GM13977 (cell line): ENCODE results near the gene FTSJ3.
"Not testable (repeated sequence)": the region's sequence is repeated elsewhere in the genome, so short reads cannot be mapped to it uniquely, and the experiment has no call there.

Source experiments
- DNase-seq: peaks from one replicate; pipeline ENCODE4 v3.0.0; 2012; ENCODE audit warnings: low spot score
- in situ Hi-C: fragments of 300-500 bp; cut with MboI; formaldehyde crosslinking; loops from one replicate; pipeline ENCODE4 v1.12.0; 2022; ENCODE audit warnings: low sequenced_read_pairs, low pct_unique_long_range_greater_than_20kb, mixed read lengths, inconsistent platforms; ENCODE audit not compliant: unreplicated experiment
- TF ChIP-seq, protein P1 (sequence below): IDR thresholded peaks from 2 replicates; pipeline ENCODE4 v1.5.1; 2012; ENCODE audit warnings: mild to moderate bottlenecking, control low read depth; ENCODE audit not compliant: insufficient read depth; ENCODE audit errors: extremely low read depth, missing control alignments

FTSJ3 gene

DNA sequence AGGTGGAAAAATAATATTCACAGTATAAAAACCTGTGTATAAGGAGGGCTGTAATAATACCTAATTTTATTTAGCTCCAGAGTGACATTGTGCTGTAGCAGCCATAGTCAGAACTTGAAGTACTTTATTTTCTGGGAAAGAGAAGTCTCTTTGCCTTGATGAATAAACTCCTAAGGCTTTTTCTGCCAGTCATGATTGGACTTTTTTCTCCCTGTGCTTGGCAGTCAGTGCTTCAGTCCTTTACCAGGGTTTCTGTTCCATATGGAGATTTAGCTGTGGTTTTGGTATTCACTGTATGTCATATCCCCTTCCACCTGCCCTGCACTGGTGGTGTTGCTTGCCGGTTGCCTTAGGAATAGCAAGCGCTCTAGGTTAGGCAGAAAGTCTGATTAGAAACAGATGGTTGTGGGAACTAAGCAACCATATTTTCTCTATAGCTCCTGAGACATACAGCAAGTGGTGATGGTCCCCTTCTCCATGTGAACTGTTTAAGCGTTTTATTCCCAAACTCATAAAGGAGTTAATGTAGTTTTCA, 28.8 kb downstream of the FTSJ3 start:
- TF ChIP-seq, protein P1, sequence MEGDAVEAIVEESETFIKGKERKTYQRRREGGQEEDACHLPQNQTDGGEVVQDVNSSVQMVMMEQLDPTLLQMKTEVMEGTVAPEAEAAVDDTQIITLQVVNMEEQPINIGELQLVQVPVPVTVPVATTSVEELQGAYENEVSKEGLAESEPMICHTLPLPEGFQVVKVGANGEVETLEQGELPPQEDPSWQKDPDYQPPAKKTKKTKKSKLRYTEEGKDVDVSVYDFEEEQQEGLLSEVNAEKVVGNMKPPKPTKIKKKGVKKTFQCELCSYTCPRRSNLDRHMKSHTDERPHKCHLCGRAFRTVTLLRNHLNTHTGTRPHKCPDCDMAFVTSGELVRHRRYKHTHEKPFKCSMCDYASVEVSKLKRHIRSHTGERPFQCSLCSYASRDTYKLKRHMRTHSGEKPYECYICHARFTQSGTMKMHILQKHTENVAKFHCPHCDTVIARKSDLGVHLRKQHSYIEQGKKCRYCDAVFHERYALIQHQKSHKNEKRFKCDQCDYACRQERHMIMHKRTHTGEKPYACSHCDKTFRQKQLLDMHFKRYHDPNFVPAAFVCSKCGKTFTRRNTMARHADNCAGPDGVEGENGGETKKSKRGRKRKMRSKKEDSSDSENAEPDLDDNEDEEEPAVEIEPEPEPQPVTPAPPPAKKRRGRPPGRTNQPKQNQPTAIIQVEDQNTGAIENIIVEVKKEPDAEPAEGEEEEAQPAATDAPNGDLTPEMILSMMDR = no peak
- no peak for DNase-seq
- in situ Hi-C loops = no loop called here

DNA sequence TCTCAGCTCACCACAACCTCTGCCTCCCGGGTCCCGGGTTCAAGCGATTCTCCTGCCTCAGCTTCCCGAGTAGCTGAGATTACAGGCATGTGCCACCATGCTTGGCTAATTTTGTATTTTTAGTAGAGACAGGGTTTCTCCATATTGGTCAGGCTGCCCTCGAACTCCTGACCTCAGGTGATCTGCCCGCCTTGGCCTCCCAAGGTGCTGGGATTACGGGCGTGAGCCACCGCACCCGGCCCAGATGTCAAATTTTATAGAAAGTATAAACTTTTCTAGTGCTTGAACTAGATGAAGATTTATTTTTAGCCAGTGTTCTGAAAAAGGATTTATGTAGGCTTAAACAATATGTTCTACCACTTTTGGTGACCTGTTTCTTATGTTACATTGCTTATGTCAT, 31.1 kb downstream of the FTSJ3 start:
- in situ Hi-C loops, DNase-seq: not testable (repeated sequence)

DNA sequence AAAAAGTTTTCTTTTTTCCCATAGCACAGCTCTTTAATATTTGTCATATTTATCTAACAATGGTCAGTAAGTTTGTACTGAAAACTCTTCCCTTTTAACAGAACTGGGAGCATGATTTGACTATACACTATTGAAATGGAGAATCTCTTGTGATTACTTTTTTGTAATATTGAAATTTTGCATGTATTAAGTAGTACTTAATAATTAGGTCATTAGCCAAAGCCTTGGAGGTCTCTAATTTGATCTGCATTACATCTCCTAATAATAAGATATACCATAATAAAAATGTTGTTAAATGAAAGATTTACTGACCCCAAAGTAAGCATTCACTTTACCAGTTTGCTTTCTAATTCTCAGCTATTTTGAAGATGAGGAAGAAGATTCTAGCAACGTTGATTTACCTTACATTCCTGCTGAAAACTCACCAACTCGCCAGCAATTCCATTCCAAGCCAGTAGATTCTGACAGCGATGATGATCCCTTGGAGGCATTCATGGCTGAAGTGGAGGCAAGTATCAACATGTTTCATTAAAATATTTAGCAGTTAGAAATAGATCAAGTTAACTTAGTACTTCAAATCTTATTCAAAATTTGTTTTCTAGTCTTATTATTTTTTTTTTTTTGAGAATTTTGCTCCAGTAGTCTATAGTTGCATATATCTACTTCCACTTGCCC, 35.3 kb downstream of the FTSJ3 start:
- no peak for DNase-seq
- TF ChIP-seq, protein P1 = no peak
- in situ Hi-C loops = no loop called here

DNA sequence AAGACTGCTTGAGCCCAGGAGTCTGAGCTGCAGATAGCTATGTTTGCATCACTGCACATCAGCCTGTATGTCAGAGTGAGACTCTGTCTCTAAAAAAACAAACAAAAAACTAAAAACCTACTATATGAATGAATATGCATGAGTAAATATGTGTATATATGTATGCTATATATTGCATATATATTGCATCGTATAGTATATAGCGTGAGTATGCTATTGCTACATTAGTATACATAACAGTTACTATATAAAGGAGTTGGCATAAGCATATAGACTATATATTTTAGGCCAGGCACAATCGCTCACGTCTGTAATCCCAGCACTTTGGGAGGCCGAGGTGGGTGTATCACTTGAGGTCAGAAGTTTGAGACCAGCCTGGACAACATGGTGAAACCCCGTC, 37.4 kb downstream of the FTSJ3 start:
- TF ChIP-seq, protein P1 = no peak
- DNase-seq = no peak
- in situ Hi-C loops = no loop called here

DNA sequence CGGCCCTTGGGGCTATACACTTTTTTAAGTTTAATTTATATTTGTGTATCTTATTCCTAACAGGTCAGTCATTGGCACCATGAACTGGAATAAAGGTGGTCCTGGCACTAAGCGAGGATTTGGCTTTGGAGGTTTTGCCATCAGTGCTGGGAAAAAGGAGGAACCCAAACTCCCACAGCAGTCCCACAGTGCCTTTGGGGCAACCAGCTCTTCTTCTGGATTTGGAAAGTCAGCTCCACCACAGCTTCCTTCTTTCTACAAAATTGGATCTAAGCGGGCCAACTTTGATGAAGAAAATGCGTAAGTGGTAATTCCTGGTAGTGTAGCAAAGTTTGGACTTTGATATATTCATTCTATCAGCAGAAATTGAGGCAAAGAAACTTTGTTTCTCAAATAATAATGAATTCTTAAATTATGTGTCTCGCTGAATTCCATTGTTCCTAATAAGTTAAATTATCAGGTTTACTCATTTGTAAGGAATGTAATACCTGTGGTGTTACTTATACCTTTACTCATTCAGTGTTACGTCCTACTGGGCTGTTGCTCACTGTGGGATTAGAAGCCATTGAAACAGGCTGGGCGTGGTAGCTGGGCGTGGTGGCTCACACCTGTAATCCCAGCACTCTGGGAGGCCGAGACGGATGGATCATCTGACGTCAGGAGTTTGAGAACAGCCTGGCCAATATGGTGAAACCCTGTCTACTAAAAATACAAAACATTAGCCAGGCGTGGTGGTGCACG, 40.3 kb downstream of the FTSJ3 start:
- TF ChIP-seq, protein P1 = no peak
- in situ Hi-C loops = no loop called here
- DNase-seq = no peak

DNA sequence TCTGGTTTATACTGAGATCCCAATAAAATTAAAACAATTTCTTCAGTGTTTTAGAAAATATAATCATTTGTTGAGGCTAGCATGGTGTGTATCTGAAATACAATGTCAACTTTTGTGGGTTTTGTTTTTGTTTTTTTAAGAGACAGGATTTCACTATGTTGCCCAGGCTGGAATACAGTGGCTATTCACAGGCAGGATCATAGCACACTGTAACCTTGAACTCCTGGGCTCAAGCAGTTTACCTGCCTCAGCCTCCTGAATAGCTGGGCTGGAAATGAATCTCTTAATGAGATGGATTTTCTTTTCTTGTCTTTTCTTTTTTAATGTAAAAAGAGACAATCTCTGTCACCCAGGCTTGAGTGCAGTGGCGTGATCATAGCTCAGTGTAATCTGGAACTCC, 41.3 kb downstream of the FTSJ3 start:
- TF ChIP-seq, protein P1 = no peak
- DNase-seq = no peak
- in situ Hi-C loops = no loop called here

DNA sequence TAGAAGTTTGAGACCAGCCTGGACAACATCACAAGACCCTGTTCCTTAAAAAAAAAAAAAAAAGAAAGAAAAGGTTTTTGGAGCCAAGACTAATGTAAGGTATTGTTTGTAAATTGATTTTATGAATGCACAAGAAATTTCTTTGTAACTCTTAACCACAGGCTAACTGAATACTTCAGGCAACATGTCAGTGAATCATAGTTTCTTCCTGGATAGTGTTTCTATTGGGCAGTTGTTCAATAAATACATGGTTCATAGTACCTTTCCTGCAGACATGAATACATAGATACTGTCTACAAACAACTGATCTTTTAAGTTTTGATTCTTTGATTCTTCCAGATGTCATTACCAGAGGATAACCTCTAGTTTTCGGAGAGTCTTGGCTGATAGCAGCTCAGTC, 41.9 kb downstream of the FTSJ3 start:
- TF ChIP-seq, protein P1 = no peak
- no peak for DNase-seq
- in situ Hi-C loops = no loop called here
